Hepatocyte (in vitro differentiated cells): ENCODE data around the gene CSTF2T. TPM values are rescaled to one million over a fixed set of nuclear protein-coding genes. Genes with fewer than 3 reads are reported as not detected.

Experiments used
- DNase-seq: peaks from one replicate; pipeline ENCODE4 v3.0.0-alpha.2; 2016; ENCODE audit warnings: low spot score
- H2AFZ ChIP-seq: fragments of 200-600 bp; sonication (generic); 2 replicates; pipeline ENCODE4 v1.6.0; 2016; ENCODE audit warnings: antibody characterized with exemption, mild to moderate bottlenecking
- H3K27ac ChIP-seq: fragments of 200-600 bp; sonication (generic); 2 replicates; pipeline ENCODE4 v1.5.1; 2016; ENCODE audit warnings: mild to moderate bottlenecking
- H3K27me3 ChIP-seq: fragments of 200-600 bp; sonication (generic); 2 replicates; pipeline ENCODE4 v1.6.1; 2016
- H3K36me3 ChIP-seq: fragments of 200-600 bp; sonication (generic); replicated peaks from 2 replicates; pipeline ENCODE4 v1.5.1; 2016; ENCODE audit warnings: low read depth; ENCODE audit not compliant: insufficient read depth
- H3K4me1 ChIP-seq: fragments of 200-600 bp; sonication (generic); 2 replicates; pipeline ENCODE4 v1.5.1; 2016; ENCODE audit warnings: mild to moderate bottlenecking, moderate library complexity; ENCODE audit not compliant: insufficient read depth
- H3K4me2 ChIP-seq: fragments of 200-600 bp; sonication (generic); 2 replicates; pipeline ENCODE4 v1.6.0; 2016
- H3K4me3 ChIP-seq: fragments of 200-600 bp; sonication (generic); 2 replicates; pipeline ENCODE4 v1.5.1; 2016; ENCODE audit warnings: mild to moderate bottlenecking
- H3K79me2 ChIP-seq: fragments of 200-600 bp; sonication (generic); 2 replicates; pipeline ENCODE4 v1.6.0; 2017; ENCODE audit warnings: mild to moderate bottlenecking
- H3K9me2 ChIP-seq: fragments of 200-600 bp; sonication (generic); replicated peaks from 2 replicates; pipeline ENCODE4 v1.6.0; 2017; ENCODE audit warnings: mild to moderate bottlenecking; ENCODE audit not compliant: insufficient read depth
- H3K9me3 ChIP-seq: fragments of 200-600 bp; sonication (generic); 2 replicates; pipeline ENCODE4 v1.5.1; 2016; ENCODE audit warnings: low read depth, mild to moderate bottlenecking
- H4K20me1 ChIP-seq: fragments of 200-600 bp; sonication (generic); 2 replicates; pipeline ENCODE4 v1.6.0; 2016; ENCODE audit warnings: mild to moderate bottlenecking; ENCODE audit not compliant: insufficient read depth, poor library complexity, severe bottlenecking
- EZH2 ChIP-seq: fragments of 200-600 bp; sonication (generic); IDR thresholded peaks from 2 replicates; pipeline ENCODE4 v1.6.1; 2016; ENCODE audit warnings: antibody characterized with exemption, mild to moderate bottlenecking, borderline replicate concordance
- EZH2phosphoT487 ChIP-seq: fragments of 200-600 bp; sonication (generic); IDR thresholded peaks from one replicate; pipeline ENCODE4 v1.6.1; 2018; ENCODE audit warnings: antibody characterized with exemption, mild to moderate bottlenecking, low read depth, moderate library complexity; ENCODE audit not compliant: unreplicated experiment, severe bottlenecking
- WGBS: methylation state at CpG from one replicate; pipeline ENCODE4 v1.1.6; 2016; ENCODE audit warnings: low lambda C conversion rate; ENCODE audit errors: missing lambda C conversion rate; 5-methylcytosine and 5-hydroxymethylcytosine counted together
- polyA plus RNA-seq: library from polyadenylated mRNA; unstranded; fragments of >200 nt; fragmentation: Nextera tagmentation; extraction: Ambion mirVana; gene quantifications from 2 replicates; pipeline ENCODE4 v1.2.1, GENCODE V29; 2016
- total RNA-seq: library from RNA; depleted of rRNA; stranded (reverse); fragments of >200 nt; gene quantifications from 2 replicates; pipeline ENCODE4 v1.2.3, GENCODE V29; 2014
- TF ChIP-seq, protein P1 (sequence below): fragments of 200-600 bp; sonication (generic); IDR thresholded peaks from 2 replicates; pipeline ENCODE4 v1.5.1; 2016; ENCODE audit warnings: antibody characterized with exemption, mild to moderate bottlenecking; ENCODE audit not compliant: poor library complexity

CSTF2T gene
- total and polyA plus RNA-seq, 2 experiments from 2014 or later = 7.2 to 22.3 TPM

DNA sequence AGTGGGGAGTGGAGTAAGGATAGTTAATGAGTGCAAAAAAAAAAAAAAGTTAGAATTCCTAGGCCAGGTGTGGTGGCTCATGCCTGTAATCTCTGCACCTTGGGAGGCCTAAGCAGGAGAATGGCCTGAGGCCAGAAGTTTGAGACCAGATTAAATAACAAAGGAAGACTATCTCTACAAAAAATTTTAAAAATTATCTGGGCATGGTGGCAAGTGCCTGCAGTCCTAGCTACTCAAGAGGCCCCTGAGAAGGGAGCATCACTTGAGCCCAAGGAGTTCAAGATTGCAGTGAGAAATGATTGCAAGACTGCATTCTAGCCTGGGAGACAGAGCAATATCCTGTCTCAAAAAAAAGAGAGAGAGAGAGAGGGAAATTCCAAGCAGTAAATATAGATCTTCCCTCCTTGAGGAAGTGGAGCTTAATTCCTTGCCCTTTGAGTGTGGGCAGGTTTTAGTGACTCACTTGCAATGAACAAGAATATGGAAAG, 19.5 kb upstream of the CSTF2T start:
- Histone ChIP-seq H3K36me3 (no peaks in the 10 kb centered on the region), H3K9me3 (no peaks in the 10 kb centered on the region), H3K4me3 (no peak overlapping the region), H3K9me2 (no peaks in the 10 kb centered on the region), H3K27ac (no peak overlapping the region), H3K79me2 (no peaks in the 10 kb centered on the region), H2AFZ (no peak overlapping the region), H3K4me1 (no peaks in the 10 kb centered on the region), H4K20me1 (no peaks in the 10 kb centered on the region), H3K27me3 (no peaks in the 10 kb centered on the region), H3K4me2 (no peak overlapping the region)
- DNase-seq = peak; percentile 13
- TF ChIP-seq, protein P1, sequence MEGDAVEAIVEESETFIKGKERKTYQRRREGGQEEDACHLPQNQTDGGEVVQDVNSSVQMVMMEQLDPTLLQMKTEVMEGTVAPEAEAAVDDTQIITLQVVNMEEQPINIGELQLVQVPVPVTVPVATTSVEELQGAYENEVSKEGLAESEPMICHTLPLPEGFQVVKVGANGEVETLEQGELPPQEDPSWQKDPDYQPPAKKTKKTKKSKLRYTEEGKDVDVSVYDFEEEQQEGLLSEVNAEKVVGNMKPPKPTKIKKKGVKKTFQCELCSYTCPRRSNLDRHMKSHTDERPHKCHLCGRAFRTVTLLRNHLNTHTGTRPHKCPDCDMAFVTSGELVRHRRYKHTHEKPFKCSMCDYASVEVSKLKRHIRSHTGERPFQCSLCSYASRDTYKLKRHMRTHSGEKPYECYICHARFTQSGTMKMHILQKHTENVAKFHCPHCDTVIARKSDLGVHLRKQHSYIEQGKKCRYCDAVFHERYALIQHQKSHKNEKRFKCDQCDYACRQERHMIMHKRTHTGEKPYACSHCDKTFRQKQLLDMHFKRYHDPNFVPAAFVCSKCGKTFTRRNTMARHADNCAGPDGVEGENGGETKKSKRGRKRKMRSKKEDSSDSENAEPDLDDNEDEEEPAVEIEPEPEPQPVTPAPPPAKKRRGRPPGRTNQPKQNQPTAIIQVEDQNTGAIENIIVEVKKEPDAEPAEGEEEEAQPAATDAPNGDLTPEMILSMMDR = no peak
- TF ChIP-seq EZH2 = no peak
- TF ChIP-seq EZH2phosphoT487 = no peak

DNA sequence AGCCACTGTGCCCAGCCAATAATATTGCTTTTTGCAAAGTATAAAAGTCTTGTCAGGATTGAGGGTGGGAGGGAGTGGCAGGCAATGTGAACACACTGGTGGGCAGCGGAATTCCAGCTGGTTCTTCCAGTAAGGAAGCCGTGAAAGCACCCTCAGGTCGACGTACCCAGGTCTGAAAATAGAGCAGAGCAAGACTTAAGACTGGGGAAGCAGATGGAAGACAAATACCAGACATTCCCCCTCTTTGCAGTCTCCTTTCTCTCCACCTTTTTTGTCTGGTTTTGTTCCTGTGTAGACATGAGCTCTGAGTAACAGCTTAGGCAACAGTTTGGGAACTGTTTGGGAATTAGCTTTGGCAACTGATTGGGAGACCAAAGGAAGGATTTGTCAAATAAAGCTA, 17.6 kb upstream of the CSTF2T start:
- no peak for DNase-seq
- no peaks in the 10 kb centered on the region for H3K9me2 ChIP-seq
- H3K27me3 ChIP-seq = no peaks in the 10 kb centered on the region
- no peak overlapping the region for H3K4me2 ChIP-seq
- no peaks in the 10 kb centered on the region for H3K36me3 ChIP-seq
- no peak overlapping the region for H2AFZ ChIP-seq
- H3K4me1 ChIP-seq = no peaks in the 10 kb centered on the region
- H4K20me1 ChIP-seq = no peaks in the 10 kb centered on the region
- no peaks in the 10 kb centered on the region for H3K9me3 ChIP-seq
- H3K79me2 ChIP-seq = no peaks in the 10 kb centered on the region
- no peak overlapping the region for H3K4me3 ChIP-seq
- H3K27ac ChIP-seq = no peak overlapping the region
- WGBS = 67% methylated on average over 4 of the region's 4 CpGs
- TF ChIP-seq, protein P1 = no peak
- TF ChIP-seq EZH2phosphoT487 (no peak), EZH2 (no peak)

DNA sequence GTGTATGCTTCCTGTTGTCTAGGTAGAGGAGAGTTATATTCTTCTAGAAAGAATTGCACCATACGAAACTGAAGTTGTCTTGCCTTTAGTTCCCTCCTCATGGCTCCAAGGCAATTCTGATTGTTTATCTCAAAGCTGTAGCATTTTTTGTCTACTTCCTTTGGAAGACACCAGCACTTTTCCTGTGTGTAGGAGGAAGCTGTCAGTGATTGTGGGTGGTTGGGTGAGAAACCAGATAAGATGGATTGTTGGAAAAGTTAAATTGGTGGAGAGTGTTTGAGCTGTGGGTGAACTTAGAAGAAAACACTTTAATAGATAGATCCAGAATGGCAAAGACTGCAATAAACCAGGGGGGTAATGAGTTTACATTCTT, 12.1 kb upstream of the CSTF2T start:
- WGBS = 86% methylated on average over 1 of the region's 1 CpG
- no peak overlapping the region for H3K27ac ChIP-seq
- DNase-seq = no peak
- no peaks in the 10 kb centered on the region for H3K27me3 ChIP-seq
- no peak overlapping the region for H3K4me3 ChIP-seq
- no peaks in the 10 kb centered on the region for H3K9me3 ChIP-seq
- H4K20me1 ChIP-seq = no peaks in the 10 kb centered on the region
- H3K9me2 ChIP-seq = no peaks in the 10 kb centered on the region
- H2AFZ ChIP-seq = no peak overlapping the region
- H3K4me2 ChIP-seq = no peak overlapping the region
- TF ChIP-seq EZH2 (no peak), EZH2phosphoT487 (no peak)
- TF ChIP-seq, protein P1 = no peak
- H3K36me3 ChIP-seq = no peaks in the 10 kb centered on the region
- no peaks in the 10 kb centered on the region for H3K4me1 ChIP-seq
- H3K79me2 ChIP-seq = no peaks in the 10 kb centered on the region
